Natural killer cell treated with Interleukin-12 subunit alpha and Interleukin-12 subunit beta and Interleukin-15 and Interleukin-18, amount 100 ng/mL, for 72 hours (primary cell): ENCODE data around the gene COL15A1. TPM values are rescaled to one million over a fixed set of nuclear protein-coding genes. Genes with fewer than 3 reads are reported as not detected.

Experiments
- ATAC-seq, 2 donors: fragments of 150-1000 bp; cut with Tn5 transposase in 1 of 2; sonication (Bioruptor Pico), chemical (Tn5 transposase) in 1 of 2; 2 replicates each; pipeline ENCODE4 v1.10.0; 2021
- DNase-seq: peaks from one replicate; pipeline ENCODE4 v3.0.0; 2022; ENCODE audit warnings: low spot score
- H3K27ac Mint-ChIP-seq, 2 donors: 1 replicate in 1 of 2; 2 replicates in 1 of 2; pipeline ENCODE4 v1.8.0; 2022; ENCODE audit warnings: mixed read lengths in 2 of 2, mild to moderate bottlenecking in 1 of 2, moderate library complexity in 1 of 2
- H3K27me3 Mint-ChIP-seq, 2 donors: 1 replicate in 1 of 2; 2 replicates in 1 of 2; pipeline ENCODE4 v1.8.0; 2022; ENCODE audit warnings: mixed read lengths in 2 of 2
- H3K36me3 Mint-ChIP-seq: one replicate; pipeline ENCODE4 v1.8.0; 2022; ENCODE audit warnings: mixed read lengths
- H3K4me1 Mint-ChIP-seq, 2 donors: 1 replicate in 1 of 2; 2 replicates in 1 of 2; pipeline ENCODE4 v1.8.0; 2022; ENCODE audit warnings: low read depth in 2 of 2, mixed read lengths in 2 of 2, mild to moderate bottlenecking in 1 of 2
- H3K4me3 Mint-ChIP-seq: one replicate; pipeline ENCODE4 v1.8.0; 2022; ENCODE audit warnings: mixed read lengths
- H3K9me3 Mint-ChIP-seq: 2 replicates; pipeline ENCODE4 v1.8.0; 2022; ENCODE audit warnings: mixed read lengths
- total RNA-seq, 2 donors: library from RNA; stranded (reverse); gene quantifications; one replicate each; pipeline ENCODE4 v1.2.3, GENCODE V29; 2022

Gene COL15A1
- total RNA-seq, 2 donors from 2014 or later: 0.14 to 0.47 TPM

- no peak overlapping the region for H3K27ac Mint-ChIP-seq
- no peak overlapping the region for H3K4me3 Mint-ChIP-seq
- H3K27me3 Mint-ChIP-seq: peaks cover 16 to 18% of the 10 kb centered on the region in 2 donors
- no peak for DNase-seq
- no peaks in the 10 kb centered on the region for H3K4me1 Mint-ChIP-seq
- H3K36me3 Mint-ChIP-seq: no peaks in the 10 kb centered on the region
- H3K9me3 Mint-ChIP-seq: no peaks in the 10 kb centered on the region
- no peak for ATAC-seq
These were observed 18.5 kb downstream of the COL15A1 start for GRCh38 chr9:98962181-98962560.

GRCh38 chr9:98962861-98963260 is 19.2 kb downstream of the COL15A1 start:
- Mint-ChIP-seq H3K4me1 (no peaks in the 10 kb centered on the region), H3K4me3 (no peak overlapping the region), H3K27ac (no peak overlapping the region), H3K36me3 (no peaks in the 10 kb centered on the region), H3K27me3 (peaks cover 16 to 18% of the 10 kb centered on the region in 2 donors), H3K9me3 (no peaks in the 10 kb centered on the region)
- DNase-seq: no peak
- ATAC-seq: no peak

- peaks cover 16 to 18% of the 10 kb centered on the region in 2 donors for H3K27me3 Mint-ChIP-seq
- ATAC-seq (no peak), DNase-seq (no peak)
- no peaks in the 10 kb centered on the region for H3K36me3 Mint-ChIP-seq
- no peaks in the 10 kb centered on the region for H3K9me3 Mint-ChIP-seq
- no peak overlapping the region for H3K4me3 Mint-ChIP-seq
- no peaks in the 10 kb centered on the region for H3K4me1 Mint-ChIP-seq
- no peak overlapping the region for H3K27ac Mint-ChIP-seq
These were observed 20.5 kb downstream of the COL15A1 start for GRCh38 chr9:98964201-98964600.

- Mint-ChIP-seq H3K4me1 (no peaks in the 10 kb centered on the region), H3K27me3 (peaks cover 10 to 11% of the 10 kb centered on the region in 2 donors), H3K27ac (no peak overlapping the region), H3K9me3 (no peaks in the 10 kb centered on the region), H3K36me3 (no peaks in the 10 kb centered on the region), H3K4me3 (no peak overlapping the region)
- ATAC-seq (no peak), DNase-seq (no peak)
These were observed 21.2 kb downstream of the COL15A1 start for GRCh38 chr9:98964911-98965336.

- no peak for DNase-seq
- Mint-ChIP-seq H3K4me1 (no peaks in the 10 kb centered on the region), H3K4me3 (no peak overlapping the region), H3K36me3 (no peaks in the 10 kb centered on the region), H3K27ac (no peak overlapping the region), H3K9me3 (no peaks in the 10 kb centered on the region), H3K27me3 (peaks cover 0 to 3% of the 10 kb centered on the region in 2 donors)
- no peak for ATAC-seq
These were observed 23.0 kb downstream of the COL15A1 start for GRCh38 chr9:98966676-98967075.

- Mint-ChIP-seq H3K9me3 (no peaks in the 10 kb centered on the region), H3K27me3 (peaks cover 0 to 3% of the 10 kb centered on the region in 2 donors), H3K4me3 (no peak overlapping the region), H3K27ac (no peak overlapping the region), H3K4me1 (no peaks in the 10 kb centered on the region), H3K36me3 (no peaks in the 10 kb centered on the region)
- ATAC-seq (no peak), DNase-seq (no peak)
These were observed 23.6 kb downstream of the COL15A1 start for GRCh38 chr9:98967257-98967656.

- Mint-ChIP-seq H3K27ac (no peak overlapping the region), H3K4me1 (no peaks in the 10 kb centered on the region), H3K27me3 (peaks cover 2 to 5% of the 10 kb centered on the region in 2 donors), H3K4me3 (no peak overlapping the region), H3K9me3 (no peaks in the 10 kb centered on the region), H3K36me3 (no peaks in the 10 kb centered on the region)
- DNase-seq (no peak), ATAC-seq (no peak)
These were observed 24.0 kb downstream of the COL15A1 start for GRCh38 chr9:98967680-98968079.

- no peak for ATAC-seq
- no peak overlapping the region for H3K27ac Mint-ChIP-seq
- H3K36me3 Mint-ChIP-seq: no peaks in the 10 kb centered on the region
- H3K9me3 Mint-ChIP-seq: no peaks in the 10 kb centered on the region
- no peak overlapping the region for H3K4me3 Mint-ChIP-seq
- DNase-seq: no peak
- H3K4me1 Mint-ChIP-seq: no peaks in the 10 kb centered on the region
- peaks cover 7% of the 10 kb centered on the region in 2 donors for H3K27me3 Mint-ChIP-seq
These were observed 25.1 kb downstream of the COL15A1 start for GRCh38 chr9:98968601-98969337.

- ATAC-seq (no peak), DNase-seq (no peak)
- no peaks in the 10 kb centered on the region for H3K9me3 Mint-ChIP-seq
- no peaks in the 10 kb centered on the region for H3K36me3 Mint-ChIP-seq
- H3K27ac Mint-ChIP-seq: no peak overlapping the region
- H3K4me1 Mint-ChIP-seq: peaks cover 0 to 5% of the 10 kb centered on the region in 2 donors
- H3K4me3 Mint-ChIP-seq: no peak overlapping the region
- H3K27me3 Mint-ChIP-seq: peaks cover 10 to 11% of the 10 kb centered on the region in 2 donors
These were observed 26.9 kb downstream of the COL15A1 start for GRCh38 chr9:98970532-98971041.

- no peaks in the 10 kb centered on the region for H3K36me3 Mint-ChIP-seq
- ATAC-seq (no peak), DNase-seq (no peak)
- H3K27ac Mint-ChIP-seq: no peak overlapping the region
- no peaks in the 10 kb centered on the region for H3K9me3 Mint-ChIP-seq
- H3K27me3 Mint-ChIP-seq: peaks cover 15 to 16% of the 10 kb centered on the region in 2 donors
- H3K4me3 Mint-ChIP-seq: no peak overlapping the region
- peaks cover 0 to 6% of the 10 kb centered on the region in 2 donors for H3K4me1 Mint-ChIP-seq
These were observed 27.6 kb downstream of the COL15A1 start for GRCh38 chr9:98971168-98971914.

GRCh38 chr9:98971915-98972223 is 28.2 kb downstream of the COL15A1 start:
- DNase-seq (no peak), ATAC-seq (no peak)
- Mint-ChIP-seq H3K9me3 (no peaks in the 10 kb centered on the region), H3K4me1 (peaks cover 0 to 6% of the 10 kb centered on the region in 2 donors), H3K4me3 (no peak overlapping the region), H3K36me3 (no peaks in the 10 kb centered on the region), H3K27ac (no peak overlapping the region), H3K27me3 (peaks cover 15 to 16% of the 10 kb centered on the region in 2 donors)

- ATAC-seq: no peak
- no peak for DNase-seq
- no peak overlapping the region for H3K4me3 Mint-ChIP-seq
- no peak overlapping the region for H3K27ac Mint-ChIP-seq
- no peaks in the 10 kb centered on the region for H3K36me3 Mint-ChIP-seq
- H3K27me3 Mint-ChIP-seq: peaks cover 15 to 16% of the 10 kb centered on the region in 2 donors
- H3K4me1 Mint-ChIP-seq: peaks cover 0 to 6% of the 10 kb centered on the region in 2 donors
- H3K9me3 Mint-ChIP-seq: no peaks in the 10 kb centered on the region
These were observed 29.0 kb downstream of the COL15A1 start for GRCh38 chr9:98972716-98973115.

- no peak for ATAC-seq
- Mint-ChIP-seq H3K27ac (no peak overlapping the region), H3K27me3 (peaks cover 15 to 16% of the 10 kb centered on the region in 2 donors)
These were observed 29.5 kb downstream of the COL15A1 start for GRCh38 chr9:98973171-98973570.

GRCh38 chr9:98973576-98973975 is 29.9 kb downstream of the COL15A1 start:
- Mint-ChIP-seq H3K4me1 (peaks cover 0 to 9% of the 10 kb centered on the region in 2 donors), H3K4me3 (no peak overlapping the region), H3K27ac (no peak overlapping the region), H3K27me3 (peaks cover 15 to 16% of the 10 kb centered on the region in 2 donors), H3K9me3 (no peaks in the 10 kb centered on the region), H3K36me3 (no peaks in the 10 kb centered on the region)
- DNase-seq (no peak), ATAC-seq (no peak)

More at GRCh38 chr9:98973171-98973570, 29.5 kb downstream of the COL15A1 start:
- DNase-seq: no peak
- Mint-ChIP-seq H3K36me3 (no peaks in the 10 kb centered on the region), H3K9me3 (no peaks in the 10 kb centered on the region), H3K4me1 (peaks cover 0 to 6% of the 10 kb centered on the region in 2 donors), H3K4me3 (no peak overlapping the region)
